Mesenchymal stem cell (in vitro differentiated cells and primary cell): Measurements from ENCODE around the gene C20orf204.

Experiments
- DNase-seq: peaks from one replicate; pipeline ENCODE4 v3.0.0-alpha.2; 2013
- H2AFZ ChIP-seq: one replicate; pipeline ENCODE4 v1.6.1; 2013; ENCODE audit warnings: low read depth, mild to moderate bottlenecking, control low read depth, inconsistent platforms, low read length, moderate library complexity
- H2AK5ac ChIP-seq: 2 replicates; pipeline ENCODE4 v1.6.1; 2013; ENCODE audit warnings: low read length, moderate library complexity, mild to moderate bottlenecking, inconsistent platforms; ENCODE audit not compliant: severe bottlenecking
- H2BK120ac ChIP-seq: one replicate; pipeline ENCODE4 v1.6.1; 2013; ENCODE audit warnings: low read depth, mild to moderate bottlenecking, inconsistent platforms, low read length, moderate library complexity
- H2BK12ac ChIP-seq, 2 experiments: one replicate each; pipeline ENCODE4 v1.6.1; 2013; ENCODE audit warnings: inconsistent platforms in 2 of 2, low read length in 2 of 2, mild to moderate bottlenecking in 2 of 2, moderate library complexity in 2 of 2, control low read depth in 1 of 2
- H2BK15ac ChIP-seq: one replicate; pipeline ENCODE4 v1.6.1; 2013; ENCODE audit warnings: mild to moderate bottlenecking, low read depth, inconsistent platforms; ENCODE audit not compliant: poor library complexity, severe bottlenecking
- H2BK5ac ChIP-seq: 2 replicates; pipeline ENCODE4 v1.6.1; 2013; ENCODE audit warnings: low read depth, mild to moderate bottlenecking, low read length, control low read depth, inconsistent platforms; ENCODE audit not compliant: poor library complexity, severe bottlenecking
- H3K14ac ChIP-seq, 2 experiments: one replicate each; pipeline ENCODE4 v1.6.1; 2013; ENCODE audit warnings: inconsistent platforms in 2 of 2, low read length in 2 of 2, control low read depth in 1 of 2, mild to moderate bottlenecking in 1 of 2, moderate library complexity in 1 of 2
- H3K18ac ChIP-seq, 2 experiments: one replicate each; pipeline ENCODE4 v1.6.1; 2013; ENCODE audit warnings: inconsistent platforms in 2 of 2, low read length in 2 of 2, control low read depth in 1 of 2, low read depth in 1 of 2, mild to moderate bottlenecking in 1 of 2
- H3K23ac ChIP-seq, 2 experiments: one replicate each; pipeline ENCODE4 v1.6.1; 2013; ENCODE audit warnings: inconsistent platforms in 2 of 2, low read length in 2 of 2, mild to moderate bottlenecking in 2 of 2, moderate library complexity in 2 of 2, control low read depth in 1 of 2
- H3K27ac ChIP-seq: 2 replicates; pipeline ENCODE4 v1.5.1; 2013; ENCODE audit warnings: mild to moderate bottlenecking, moderate library complexity, low read length, control low read depth, inconsistent platforms; ENCODE audit not compliant: poor library complexity, severe bottlenecking
- H3K27me3 ChIP-seq, 2 experiments: 2 replicates each; pipeline versions ENCODE4 v1.6.1 to v1.7.0; 2013; ENCODE audit warnings: low read length in 2 of 2, mild to moderate bottlenecking in 2 of 2, moderate library complexity in 2 of 2, control low read depth in 1 of 2, inconsistent platforms in 1 of 2; ENCODE audit not compliant: control insufficient read depth in 1 of 2, insufficient read depth in 1 of 2
- H3K36me3 ChIP-seq, 2 experiments: 2 replicates each; pipeline versions ENCODE4 v1.6.1 to v1.7.0; 2013; ENCODE audit warnings: low read length in 2 of 2, control low read depth in 1 of 2, inconsistent platforms in 1 of 2, low read depth in 1 of 2, mild to moderate bottlenecking in 1 of 2; ENCODE audit not compliant: insufficient read depth in 2 of 2, control insufficient read depth in 1 of 2
- H3K4ac ChIP-seq, 2 experiments: one replicate each; pipeline ENCODE4 v1.6.1; 2013; ENCODE audit warnings: inconsistent platforms in 2 of 2, low read length in 2 of 2, mild to moderate bottlenecking in 2 of 2, moderate library complexity in 2 of 2, control low read depth in 1 of 2, low read depth in 1 of 2
- H3K4me1 ChIP-seq: 2 replicates; pipeline ENCODE4 v1.6.1; 2013; ENCODE audit warnings: low read depth, low read length, control low read depth; ENCODE audit not compliant: control insufficient read depth, insufficient read depth
- H3K4me2 ChIP-seq: 2 replicates; pipeline ENCODE4 v1.6.1; 2013; ENCODE audit warnings: low read length, mild to moderate bottlenecking, inconsistent platforms; ENCODE audit not compliant: poor library complexity, severe bottlenecking
- H3K4me3 ChIP-seq, 2 experiments: 2 replicates each; pipeline versions ENCODE4 v1.5.1 to v1.7.0; 2013; ENCODE audit warnings: low read length in 2 of 2, mild to moderate bottlenecking in 2 of 2, control low read depth in 1 of 2, low read depth in 1 of 2; ENCODE audit not compliant: insufficient read depth in 1 of 2
- H3K79me1 ChIP-seq: replicated peaks from 2 replicates; pipeline ENCODE4 v1.6.1; 2013; ENCODE audit warnings: mild to moderate bottlenecking, control low read depth, low read length, inconsistent platforms; ENCODE audit not compliant: poor library complexity, severe bottlenecking
- H3K9ac ChIP-seq: 2 replicates; pipeline ENCODE4 v1.7.0; 2013; ENCODE audit warnings: mild to moderate bottlenecking, low read length, moderate library complexity
- H3K9me3 ChIP-seq: 2 replicates; pipeline ENCODE4 v1.7.0; 2013; ENCODE audit warnings: mild to moderate bottlenecking, low read length; ENCODE audit not compliant: control insufficient read depth
- H4K8ac ChIP-seq: one replicate; pipeline ENCODE4 v1.6.1; 2013; ENCODE audit warnings: inconsistent platforms, mild to moderate bottlenecking, low read length, moderate library complexity
- H4K91ac ChIP-seq: one replicate; pipeline ENCODE4 v1.6.1; 2013; ENCODE audit warnings: mild to moderate bottlenecking, low read length, inconsistent platforms
- WGBS: methylation state at CpG from one replicate; pipeline ENCODE4 v1.1.7; 2013; ENCODE audit warnings: mixed read lengths; 5-methylcytosine and 5-hydroxymethylcytosine counted together

The C20orf204 gene

GRCh38 chr20:64035066-64035932 is 683 bp upstream of the C20orf204 start:
- H3K9me3 ChIP-seq, result no peaks in the 10 kb centered on the region
- no peak overlapping the region for H4K8ac ChIP-seq
- no peak for DNase-seq
- H3K79me1 ChIP-seq, result peaks cover 3% of the 10 kb centered on the region
- no peak overlapping the region for H3K9ac ChIP-seq
- H3K18ac ChIP-seq, result no peak overlapping the region
- no peak overlapping the region for H2AK5ac ChIP-seq
- no peak overlapping the region for H2BK5ac ChIP-seq
- no peak overlapping the region for H2BK15ac ChIP-seq
- H3K27me3 ChIP-seq, result peaks cover 14 to 35% of the 10 kb centered on the region in 2 experiments
- no peak overlapping the region for H3K4ac ChIP-seq
- no peak overlapping the region for H2BK12ac ChIP-seq
- H3K14ac ChIP-seq, result no peak overlapping the region
- H3K23ac ChIP-seq, result no peak overlapping the region
- WGBS, result 86% methylated on average over 17 of the region's 17 CpGs
- H3K4me3 ChIP-seq, result no peak overlapping the region
- no peak overlapping the region for H2BK120ac ChIP-seq
- no peak overlapping the region for H4K91ac ChIP-seq
- H3K4me1 ChIP-seq, result peaks cover 38% of the 10 kb centered on the region
- H3K27ac ChIP-seq, result no peak overlapping the region
- H3K4me2 ChIP-seq, result no peak overlapping the region
- H2AFZ ChIP-seq, result no peak overlapping the region
- peaks cover 45 to 55% of the 10 kb centered on the region in 2 experiments for H3K36me3 ChIP-seq

DNA sequence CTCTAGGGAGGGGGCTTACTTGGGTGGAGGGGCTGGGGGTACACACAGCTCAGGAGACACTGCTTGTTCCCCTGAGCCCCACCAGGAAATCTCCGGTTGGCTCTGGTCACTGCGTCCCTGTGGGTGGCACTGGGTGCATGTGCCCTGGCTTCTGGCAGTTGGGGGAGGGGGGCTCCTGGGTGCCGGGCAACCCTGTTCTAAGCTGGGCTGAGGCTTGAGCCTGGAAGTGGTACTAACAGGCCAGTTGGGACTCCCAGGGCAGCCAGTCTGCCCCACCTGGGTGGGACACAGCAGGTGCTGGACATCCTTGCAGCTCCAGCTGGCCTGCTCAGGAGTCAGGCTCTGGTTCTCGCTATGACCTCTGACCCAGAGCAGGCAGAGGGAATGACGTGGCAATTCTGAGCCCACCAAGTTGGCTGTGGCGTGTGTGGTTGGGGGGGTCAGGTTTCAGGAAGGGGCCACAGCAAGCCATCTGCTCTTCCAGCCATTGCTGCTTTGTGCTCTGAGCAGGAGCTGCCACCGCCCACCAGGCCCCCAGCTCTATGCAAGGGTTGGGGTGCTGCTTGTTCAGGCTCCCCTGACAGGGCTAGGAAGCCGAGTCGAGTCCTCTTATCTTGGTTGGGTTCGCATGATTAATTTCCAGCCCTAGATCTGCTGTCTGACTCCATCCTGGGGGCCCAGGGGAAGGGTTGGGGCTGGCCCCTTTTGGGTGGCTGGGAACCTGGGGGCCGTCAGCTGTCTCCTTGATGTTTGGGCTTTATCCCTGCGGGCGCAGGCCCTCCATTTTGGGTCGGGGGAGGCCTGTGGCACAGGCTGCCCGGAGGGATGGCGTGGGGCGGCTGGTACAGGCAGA is 590 bp downstream of the C20orf204 start:
- H2BK120ac ChIP-seq, result no peak overlapping the region
- no peak overlapping the region for H2BK5ac ChIP-seq
- no peak overlapping the region for H2BK15ac ChIP-seq
- no peak overlapping the region for H3K4ac ChIP-seq
- no peak overlapping the region for H3K23ac ChIP-seq
- no peak overlapping the region for H4K8ac ChIP-seq
- no peak overlapping the region for H2BK12ac ChIP-seq
- H2AK5ac ChIP-seq, result no peak overlapping the region
- H3K9ac ChIP-seq, result no peak overlapping the region
- no peak overlapping the region for H3K18ac ChIP-seq
- no peaks in the 10 kb centered on the region for H3K9me3 ChIP-seq
- no peak overlapping the region for H3K4me3 ChIP-seq
- H3K4me2 ChIP-seq, result no peak overlapping the region
- no peak for DNase-seq
- H3K14ac ChIP-seq, result no peak overlapping the region
- peaks cover 27 to 48% of the 10 kb centered on the region in 2 experiments for H3K27me3 ChIP-seq
- 81% methylated on average over 17 of the region's 17 CpGs for WGBS
- H3K79me1 ChIP-seq, result no peaks in the 10 kb centered on the region
- H3K4me1 ChIP-seq, result peaks cover 38% of the 10 kb centered on the region
- no peak overlapping the region for H2AFZ ChIP-seq
- H3K36me3 ChIP-seq, result peaks cover 34 to 46% of the 10 kb centered on the region in 2 experiments
- H4K91ac ChIP-seq, result no peak overlapping the region
- H3K27ac ChIP-seq, result no peak overlapping the region

GRCh38 chr20:64037199-64037497 is 1.2 kb downstream of the C20orf204 start:
- Histone ChIP-seq H3K27ac (no peak overlapping the region), H3K9me3 (no peaks in the 10 kb centered on the region), H3K27me3 (peaks cover 33 to 54% of the 10 kb centered on the region in 2 experiments), H2BK15ac (no peak overlapping the region), H3K18ac (no peak overlapping the region), H3K4me1 (peaks cover 42% of the 10 kb centered on the region), H3K4ac (no peak overlapping the region), H3K9ac (no peak overlapping the region), H3K4me3 (no peak overlapping the region), H2BK12ac (no peak overlapping the region), H3K14ac (no peak overlapping the region), H3K36me3 (peaks cover 29 to 40% of the 10 kb centered on the region in 2 experiments), H3K79me1 (no peaks in the 10 kb centered on the region), H4K91ac (no peak overlapping the region), H4K8ac (no peak overlapping the region), H3K4me2 (no peak overlapping the region), H2AFZ (no peak overlapping the region), H3K23ac (no peak overlapping the region), H2BK120ac (no peak overlapping the region), H2BK5ac (no peak overlapping the region), H2AK5ac (no peak overlapping the region)
- DNase-seq, result no peak
- whole genome bisulfite sequencing, result 100% methylated on average over 1 of the region's 3 CpGs
